Fibroblast of skin of left biceps (primary cell): ENCODE results near the gene MRPL39.
"Not testable (repeated sequence)": the region's sequence is repeated elsewhere in the genome, so short reads cannot be mapped to it uniquely, and the experiment has no call there.

Experiments used
- DNase-seq, 2 experiments: peaks; one replicate each; pipeline ENCODE4 v3.0.0-alpha.2; 2013; ENCODE audit warnings: low read depth in 2 of 2

MRPL39 gene

DNA sequence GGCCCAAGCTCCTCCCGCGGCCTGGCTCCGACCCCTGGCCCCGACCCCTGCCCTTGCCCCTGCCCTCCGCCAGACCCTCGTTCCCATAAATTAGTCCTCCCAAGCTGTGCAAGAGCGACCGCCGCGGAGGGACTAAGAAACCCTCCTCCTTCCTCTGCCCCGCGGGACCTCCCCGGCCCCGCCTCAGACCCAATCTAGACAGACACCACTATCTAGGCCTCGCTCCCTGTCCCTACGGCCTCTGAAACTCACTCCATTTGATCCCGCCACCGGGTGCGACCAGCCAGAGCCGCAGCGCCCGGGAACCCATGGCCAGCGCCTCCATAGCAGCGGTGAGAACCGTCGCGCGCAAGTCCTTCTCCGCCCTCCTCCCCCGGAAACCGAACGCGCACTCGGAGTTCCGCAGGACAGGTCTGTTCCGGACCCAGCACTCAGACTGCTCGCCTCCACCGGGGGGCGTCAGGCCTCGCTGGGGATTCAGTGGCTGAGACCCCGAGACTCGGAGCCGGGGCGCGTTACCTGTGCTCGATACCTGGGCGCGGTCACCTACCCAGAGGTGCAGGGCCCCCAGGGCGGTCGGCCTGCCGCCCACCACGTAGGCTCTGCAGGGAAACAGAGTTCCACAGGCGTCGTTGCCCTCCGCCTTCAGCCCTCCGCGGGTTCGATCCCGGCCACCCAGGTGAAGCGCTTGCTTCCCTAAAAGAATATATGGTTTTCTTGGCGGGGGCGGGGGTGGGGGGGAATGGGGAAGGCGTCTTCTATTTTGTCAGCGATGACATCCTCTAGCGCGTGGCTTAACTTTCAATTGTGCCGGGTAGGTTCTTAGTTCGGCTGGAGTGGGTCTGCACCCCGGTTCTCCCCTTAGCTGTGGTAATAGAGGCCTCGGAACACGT is at the start of gene MRPL39:
MRPL39 (minus strand) TSS at position 331 of the 893 bp plus-strand sequence; CDS start at position 325, 6 bp downstream.
- peak; percentile 64 to 66 for DNase-seq

DNA sequence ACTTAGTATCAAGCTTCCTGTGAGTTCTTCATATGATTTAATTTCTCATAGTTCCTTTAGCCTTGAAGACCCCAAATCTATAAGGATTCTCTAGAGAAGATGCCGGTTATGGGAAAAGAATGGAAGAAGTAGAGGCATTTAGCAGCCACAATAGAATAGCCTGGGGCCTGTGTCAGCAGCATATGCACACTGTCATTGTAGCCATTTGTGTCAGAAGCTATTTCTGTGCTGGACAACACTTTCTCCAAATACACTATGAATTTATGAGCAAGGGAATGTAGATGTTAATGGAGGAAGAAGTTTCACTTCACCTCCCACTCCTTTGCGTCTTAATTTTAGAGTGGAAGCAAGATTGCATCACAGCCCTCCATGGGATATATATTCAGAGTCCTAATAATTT is 49.1 kb upstream of the MRPL39 start:
- no peak for DNase-seq

DNA sequence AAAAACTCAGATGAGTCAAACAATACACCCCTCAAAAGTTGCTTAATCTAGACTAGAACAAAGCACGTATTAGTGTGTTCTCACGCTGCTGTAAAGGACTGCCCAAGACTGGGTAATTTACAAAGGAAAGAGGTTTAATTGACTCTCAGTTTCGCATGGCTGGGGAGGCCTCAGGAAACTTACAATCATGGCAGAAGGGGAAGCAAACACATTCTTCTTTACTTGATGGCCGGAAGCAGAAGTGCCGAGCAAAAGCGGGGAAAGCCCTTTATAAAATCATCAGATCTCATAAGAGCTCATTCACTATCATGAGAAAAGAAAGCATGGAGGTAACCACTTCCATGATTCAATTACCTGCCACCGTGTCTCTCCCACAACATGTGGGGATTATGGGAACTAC is 41.9 kb upstream of the MRPL39 start:
- no peak for DNase-seq

DNA sequence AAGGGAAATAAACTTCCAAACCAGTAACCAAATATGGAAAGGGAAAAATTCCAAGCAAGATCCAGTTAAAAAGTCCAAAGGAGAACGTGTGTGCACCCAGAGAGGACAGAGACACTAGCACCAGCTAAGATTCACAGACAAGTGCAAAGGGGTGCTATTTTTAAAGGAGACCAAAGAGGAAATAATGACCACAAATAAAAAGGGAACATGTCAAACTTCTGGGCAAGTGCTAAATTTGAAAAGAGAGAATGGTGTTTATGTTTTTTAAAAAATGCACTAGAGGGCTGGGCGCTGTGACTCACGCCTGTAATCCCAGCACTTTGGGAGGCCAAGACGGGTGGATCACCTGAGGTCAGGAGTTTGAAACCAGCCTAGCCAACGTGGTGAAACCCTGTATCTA is 40.4 kb upstream of the MRPL39 start:
- DNase-seq, result no peak

DNA sequence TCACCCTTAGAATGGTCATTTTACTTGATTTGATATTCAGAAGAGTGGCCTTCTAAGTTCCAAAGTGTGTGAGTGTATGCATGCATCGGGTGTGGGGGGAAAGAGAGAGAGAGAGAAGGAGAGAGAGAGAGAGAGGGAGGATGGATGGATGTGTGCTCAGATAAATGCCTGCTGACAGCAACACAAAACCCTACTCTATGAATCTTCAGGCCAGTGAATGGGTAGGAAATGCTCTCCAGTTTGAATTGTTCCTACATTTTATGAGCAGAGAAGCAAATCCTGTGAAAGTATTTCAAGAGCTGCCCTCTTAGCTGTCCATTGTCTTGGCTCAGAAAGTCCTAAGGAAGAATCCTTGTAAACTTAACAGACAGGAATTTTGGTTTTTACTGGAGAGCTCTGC is 39.2 kb upstream of the MRPL39 start:
- no peak for DNase-seq

DNA sequence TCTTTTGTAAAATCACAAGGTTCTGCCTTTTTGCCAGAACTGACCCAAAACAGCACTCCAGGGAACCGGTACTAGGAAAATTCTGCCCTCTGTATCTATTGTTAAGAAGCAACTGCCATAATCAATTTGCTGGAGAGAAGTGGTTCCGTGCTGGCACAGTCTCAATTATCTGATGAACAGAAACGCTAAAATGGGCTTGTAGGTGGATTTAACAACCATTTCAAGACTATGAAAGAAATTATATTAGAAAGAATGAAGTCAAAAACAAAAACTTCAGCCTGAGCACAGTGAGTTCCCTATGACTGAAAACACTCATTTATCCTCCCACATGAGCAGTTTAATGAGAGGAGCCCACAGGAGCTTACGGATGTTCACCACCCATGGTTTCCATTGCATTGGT is 36.2 kb upstream of the MRPL39 start:
- no peak for DNase-seq

DNA sequence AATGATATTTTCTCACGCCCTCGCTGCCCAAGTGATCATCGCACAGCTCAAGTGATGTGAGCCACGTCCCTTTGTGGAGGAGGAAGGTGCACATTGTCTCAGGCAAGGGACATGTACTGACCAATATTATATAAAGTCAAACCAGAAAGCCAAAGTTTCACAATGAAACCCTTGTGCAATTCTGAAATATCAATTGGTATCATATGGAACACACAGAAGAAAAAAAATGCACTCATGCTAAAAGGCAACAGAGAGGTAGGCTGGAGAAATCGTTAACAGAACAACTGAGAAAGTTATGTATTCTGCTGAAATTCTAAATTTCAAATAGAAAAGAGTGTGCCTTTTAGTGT is 33.6 kb upstream of the MRPL39 start:
- DNase-seq, result no peak

DNA sequence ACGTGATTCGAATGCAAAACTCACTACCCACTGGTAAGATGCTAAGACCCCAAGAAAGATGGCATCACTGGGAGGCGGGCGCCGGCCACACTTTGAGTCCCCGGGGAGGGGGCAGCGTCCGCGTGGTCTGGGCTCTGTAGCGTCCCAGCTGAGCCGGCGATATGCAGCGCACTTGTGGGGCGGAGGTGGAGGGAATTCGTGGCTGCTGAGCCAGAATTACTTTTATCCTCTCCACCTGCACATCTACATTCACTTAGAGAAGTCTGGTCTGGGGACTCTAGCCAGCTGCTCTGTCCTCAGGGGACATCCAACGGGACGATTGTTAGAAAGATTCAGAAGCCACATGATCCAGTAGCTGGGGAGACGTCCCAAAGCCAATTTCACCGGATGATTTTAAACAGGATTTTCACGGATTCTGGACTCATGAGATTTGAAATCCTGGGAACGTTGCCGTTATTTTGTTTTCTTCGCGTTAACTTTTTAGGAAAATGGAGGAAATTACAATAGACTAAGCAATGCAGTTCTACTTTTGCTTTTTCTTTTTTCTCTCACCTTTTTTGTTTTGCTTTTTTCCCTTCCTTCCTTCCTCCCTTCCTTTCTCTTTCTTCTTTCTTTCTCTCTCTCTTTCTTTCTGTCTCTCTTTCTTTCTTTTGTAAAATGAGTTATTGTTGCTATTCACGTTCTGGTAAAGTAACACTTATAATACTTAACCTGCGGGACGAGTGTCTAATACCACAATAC is 33.1 kb upstream of the MRPL39 start:
- DNase-seq, result no peak

DNA sequence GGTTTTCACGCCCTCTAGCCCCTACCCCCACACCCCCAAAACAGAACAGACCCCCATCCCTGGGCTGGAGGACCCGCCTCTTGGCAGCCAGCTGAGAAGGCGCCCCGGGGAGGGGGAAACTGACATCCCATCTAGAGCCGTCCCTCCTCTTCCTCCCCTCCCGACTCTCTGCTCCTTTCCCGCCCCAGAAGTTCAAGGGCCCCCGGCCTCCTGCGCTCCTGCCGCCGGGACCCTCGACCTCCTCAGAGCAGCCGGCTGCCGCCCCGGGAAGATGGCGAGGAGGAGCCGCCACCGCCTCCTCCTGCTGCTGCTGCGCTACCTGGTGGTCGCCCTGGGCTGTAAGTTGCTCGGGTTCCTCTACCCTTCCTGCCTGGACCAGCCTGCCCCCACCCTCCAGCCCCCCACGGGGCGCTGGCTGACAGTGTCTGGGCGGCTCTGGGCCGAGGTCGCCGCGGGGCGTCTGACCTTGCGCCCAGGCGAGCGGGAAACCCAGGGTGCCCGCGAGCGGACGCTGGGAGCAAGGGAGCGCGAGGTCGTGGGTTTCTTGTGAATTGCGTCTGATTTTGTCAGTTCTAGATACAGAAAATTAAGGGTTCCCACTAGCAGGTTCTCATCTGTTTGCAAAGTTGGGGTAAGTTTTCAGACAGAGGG is 32.4 kb upstream of the MRPL39 start:
- DNase-seq, result no peak

DNA sequence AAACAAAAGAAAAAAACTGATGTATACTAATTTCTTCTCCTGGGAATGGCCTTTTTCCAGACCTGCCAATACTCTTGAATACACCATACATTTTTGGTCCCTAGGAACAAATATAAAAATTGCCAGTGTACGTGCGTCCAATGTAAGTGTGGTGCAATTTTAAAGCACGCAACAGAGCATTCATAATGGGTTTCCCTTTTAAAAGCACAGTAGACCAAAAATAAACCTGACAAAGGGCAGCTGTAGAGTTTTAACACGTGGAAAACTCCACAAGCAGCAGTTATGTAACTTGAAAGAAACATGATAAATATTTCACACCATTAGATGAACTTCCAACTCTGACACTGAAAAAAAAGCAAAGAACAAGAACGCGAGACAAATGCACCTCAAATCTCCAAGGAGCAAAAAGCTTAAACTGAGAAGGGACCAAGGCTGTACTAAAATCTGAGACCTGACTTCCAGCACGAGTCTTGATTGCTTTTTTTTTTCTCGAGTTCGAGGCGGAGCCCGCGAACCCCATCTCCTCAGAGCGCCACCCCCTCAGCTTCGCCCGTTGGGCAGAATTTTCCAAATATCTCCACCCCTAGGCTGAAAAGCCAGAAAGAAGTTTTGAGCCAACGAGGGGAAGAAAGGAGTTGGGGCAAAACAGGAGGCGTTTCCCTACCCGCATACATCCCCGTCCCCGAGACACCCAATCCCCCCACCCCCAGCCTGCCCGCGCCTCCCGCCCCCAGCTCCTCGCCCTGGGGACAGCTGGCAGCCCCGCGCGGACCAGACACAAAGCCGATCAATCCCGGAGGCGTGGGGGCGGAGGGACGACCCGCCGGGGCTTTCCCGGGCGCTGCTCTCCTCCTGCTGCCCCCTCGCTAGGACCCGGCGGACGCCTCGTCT is 31.6 kb upstream of the MRPL39 start, which contains the start of gene JAM2:
JAM2 (plus strand) TSS at position 599 of the 891 bp plus-strand sequence. CDS start 564 bp downstream, outside the sequence.
- DNase-seq, result peak in 1 of 2 experiments; percentile 20

DNA sequence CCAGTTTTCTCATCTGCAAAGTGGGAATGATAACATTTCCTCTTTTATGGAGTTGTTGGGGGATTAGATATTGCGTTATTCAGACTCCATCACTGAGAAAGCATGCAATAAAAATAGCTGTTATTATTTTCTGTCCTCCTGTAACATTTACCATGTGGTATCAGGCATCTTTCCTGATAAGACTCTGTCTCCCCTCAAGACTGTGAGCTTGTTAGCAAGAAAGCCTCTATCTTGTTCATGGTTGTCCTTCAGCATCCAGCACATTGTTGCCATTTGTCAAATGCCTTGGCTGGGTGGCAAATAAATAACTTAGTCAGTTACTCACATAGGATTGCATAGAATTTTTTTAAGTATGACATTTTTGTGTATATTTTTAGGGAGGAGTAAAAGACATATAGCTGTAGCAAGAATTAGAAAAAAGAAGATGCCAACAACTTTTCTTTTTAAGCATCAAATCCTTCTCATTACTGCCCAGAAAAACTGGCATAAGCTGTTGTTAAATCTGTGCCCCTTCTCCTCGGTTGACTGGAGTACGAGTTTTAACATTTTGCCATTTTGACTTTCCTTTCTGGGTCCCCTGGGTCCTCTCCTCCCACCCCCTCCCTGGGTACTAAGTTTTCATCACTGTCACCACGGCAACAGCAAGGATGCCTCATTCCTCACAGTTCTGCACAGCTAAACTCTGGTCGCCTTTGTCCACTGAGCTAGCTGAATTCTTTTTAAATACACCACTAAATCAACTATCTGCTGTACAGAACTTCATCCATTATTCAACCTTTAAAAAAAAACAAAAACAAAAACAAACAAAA is 30.8 kb upstream of the MRPL39 start:
- DNase-seq, result no peak

DNA sequence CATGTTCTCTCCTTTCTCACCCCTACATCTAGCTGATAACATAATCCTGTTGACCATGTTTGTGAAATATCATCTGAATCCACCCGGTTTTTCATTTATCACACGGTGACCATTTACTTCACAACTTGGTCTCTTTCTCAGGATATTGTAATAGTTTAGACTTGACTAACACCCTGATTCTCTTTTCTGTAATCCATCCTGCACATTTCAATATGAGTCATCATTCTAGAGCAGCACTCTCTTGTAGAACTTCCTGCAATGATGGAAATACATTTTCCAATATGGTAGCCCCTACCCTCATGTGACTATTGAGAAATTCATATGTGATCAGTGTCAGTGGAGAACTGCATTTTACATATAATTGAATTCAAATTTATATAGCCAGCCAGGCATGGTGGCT is 29.4 kb upstream of the MRPL39 start:
- DNase-seq, result no peak

DNA sequence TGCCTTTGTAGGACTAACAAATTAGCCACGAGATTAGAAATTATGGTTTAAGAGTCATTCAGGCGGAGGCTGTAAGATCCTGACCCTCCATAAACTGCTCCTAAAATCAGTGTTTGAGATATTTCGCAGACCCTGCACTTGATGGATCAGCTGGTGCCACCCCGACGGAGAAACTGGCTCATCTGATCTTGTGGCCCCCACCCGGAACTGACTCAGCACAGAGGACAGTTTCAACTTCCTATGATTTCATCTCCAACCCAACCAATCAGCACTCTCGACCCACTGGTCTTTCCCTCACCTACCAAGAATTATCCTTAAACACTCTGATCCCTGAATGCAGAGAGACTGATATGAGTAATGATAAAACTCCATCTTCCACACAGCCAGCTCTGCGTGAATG is 28.0 kb upstream of the MRPL39 start:
- DNase-seq, result no peak

DNA sequence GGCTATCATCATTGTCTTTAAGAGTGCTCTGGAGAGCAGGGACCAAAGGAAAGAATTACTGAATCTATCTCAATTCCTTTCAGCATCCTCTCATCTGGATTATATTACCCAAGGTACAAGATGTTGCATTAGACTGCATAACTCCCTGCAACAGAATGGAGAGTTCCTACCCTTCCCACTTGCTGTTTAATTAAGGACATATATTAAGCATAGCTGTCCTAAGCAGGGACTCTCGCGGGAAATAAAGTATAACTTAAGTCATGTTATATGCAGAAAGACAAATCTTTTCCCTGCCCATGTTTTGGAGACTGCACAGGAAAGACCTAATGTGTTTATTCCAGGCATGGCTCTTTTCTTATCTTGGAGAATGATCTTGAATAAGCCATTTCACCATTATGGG is 25.0 kb upstream of the MRPL39 start:
- DNase-seq, result no peak

DNA sequence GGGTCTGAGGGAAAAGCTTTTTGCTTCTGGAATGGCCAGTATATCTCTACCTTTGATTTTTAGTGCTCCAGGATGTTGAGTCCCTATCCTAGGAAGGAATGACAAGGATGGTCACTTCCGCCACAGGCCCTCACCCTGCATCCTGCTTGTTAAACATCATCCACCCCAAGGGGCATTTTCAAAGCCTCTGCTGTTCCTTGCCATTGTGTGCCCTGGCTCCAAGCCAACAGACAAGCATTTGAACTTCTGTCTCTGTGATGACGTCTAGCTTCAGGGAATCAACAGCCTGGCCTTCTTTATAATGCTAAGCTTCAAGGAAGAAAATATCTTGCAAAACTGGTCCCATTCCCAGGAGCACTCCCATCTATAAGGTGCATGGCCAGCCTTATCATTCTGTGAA is 19.5 kb upstream of the MRPL39 start:
- DNase-seq, result no peak

DNA sequence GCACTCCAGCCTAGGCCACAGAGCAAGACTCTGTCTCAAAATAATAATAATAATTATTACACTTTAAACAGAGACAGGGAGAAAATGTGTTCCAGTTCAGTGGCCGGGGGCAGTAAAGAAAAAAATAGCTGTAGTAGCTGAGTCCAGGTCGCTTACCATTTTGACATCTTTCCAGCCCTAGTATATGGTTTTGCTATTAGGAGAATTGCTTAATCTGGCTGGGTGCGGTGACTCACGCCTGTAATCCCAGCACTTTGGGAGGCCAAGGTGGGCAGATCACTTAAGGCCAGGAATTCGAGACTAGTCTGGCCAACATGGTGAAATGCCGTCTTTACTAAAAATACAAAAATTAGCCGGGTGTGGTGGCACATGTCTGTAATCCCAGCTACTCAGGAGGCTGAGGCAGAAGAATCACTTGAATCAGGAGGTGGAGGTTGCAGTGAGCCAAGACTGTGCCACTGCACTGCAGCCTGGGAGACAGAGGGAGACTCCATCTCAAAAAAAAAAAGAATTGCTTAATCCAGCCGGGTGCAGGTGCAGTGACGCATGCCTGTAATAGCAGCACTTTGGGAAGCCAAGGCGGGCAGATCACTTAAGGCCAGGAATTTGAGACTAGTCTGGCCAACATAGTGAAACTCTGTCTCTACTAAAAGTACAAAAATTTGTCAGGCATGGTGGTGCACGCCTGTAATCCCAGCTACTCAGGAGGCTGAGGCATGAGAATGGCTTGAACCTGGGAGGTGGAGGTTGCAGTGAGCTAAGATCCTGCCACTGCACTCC is 18.7 kb upstream of the MRPL39 start:
- DNase-seq, result not testable (repeated sequence)

DNA sequence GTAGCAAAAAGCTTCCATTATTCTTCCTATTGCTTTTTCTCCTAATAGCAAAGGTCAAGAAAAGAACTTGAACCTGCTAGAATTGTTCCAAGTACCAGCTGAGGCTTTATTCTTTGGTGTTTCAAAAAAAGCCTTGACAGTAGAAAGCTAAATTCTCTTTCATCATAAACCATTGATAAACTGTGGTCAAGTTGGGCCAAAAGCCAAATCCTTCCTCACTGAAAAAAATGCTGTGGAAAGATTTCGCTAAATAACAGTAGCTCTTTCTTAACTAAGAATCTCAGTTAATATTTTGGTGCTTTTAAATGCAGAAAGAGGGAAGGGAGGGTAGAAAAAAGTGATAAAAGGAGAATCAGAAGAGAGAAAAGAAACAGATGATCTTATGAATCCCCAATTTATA is 17.8 kb upstream of the MRPL39 start:
- no peak for DNase-seq

DNA sequence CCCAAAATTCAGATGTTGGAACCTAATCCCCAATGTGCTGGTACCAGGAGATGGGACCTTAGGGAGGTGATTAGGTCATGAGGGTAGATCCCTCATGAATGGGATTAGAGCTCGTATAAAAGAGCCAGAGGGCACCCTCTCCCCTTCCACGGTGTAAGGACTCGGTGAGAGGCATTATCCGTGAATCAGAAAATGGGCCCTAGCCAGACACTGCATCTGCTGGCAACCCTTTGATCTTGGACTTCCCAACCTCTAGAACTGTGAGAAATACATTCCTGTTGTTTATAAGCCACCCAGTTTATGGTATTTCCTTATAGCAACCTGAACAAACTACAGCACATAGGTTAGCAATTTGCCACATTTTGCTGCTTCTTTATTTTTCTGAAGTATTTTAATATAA is 17.2 kb upstream of the MRPL39 start:
- DNase-seq, result no peak

DNA sequence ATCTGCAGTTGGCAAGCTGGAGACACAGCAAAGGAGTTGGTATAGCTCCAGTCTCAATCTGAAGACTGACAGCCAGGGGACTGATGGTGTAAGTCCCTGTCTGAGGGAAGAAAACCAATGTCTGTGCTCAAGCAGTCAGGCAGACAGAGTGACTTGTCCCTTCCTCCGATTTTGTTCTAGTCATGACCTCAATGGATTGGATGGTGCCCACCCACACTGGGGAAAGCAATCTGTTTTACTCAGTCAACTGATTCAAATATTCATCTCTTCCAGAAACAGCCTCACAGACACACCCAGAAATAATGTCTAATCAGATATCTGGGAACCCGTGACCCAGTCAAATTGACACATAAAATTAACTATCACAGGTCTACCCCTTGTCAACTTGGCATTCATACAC is 11.9 kb upstream of the MRPL39 start:
- DNase-seq, result no peak

DNA sequence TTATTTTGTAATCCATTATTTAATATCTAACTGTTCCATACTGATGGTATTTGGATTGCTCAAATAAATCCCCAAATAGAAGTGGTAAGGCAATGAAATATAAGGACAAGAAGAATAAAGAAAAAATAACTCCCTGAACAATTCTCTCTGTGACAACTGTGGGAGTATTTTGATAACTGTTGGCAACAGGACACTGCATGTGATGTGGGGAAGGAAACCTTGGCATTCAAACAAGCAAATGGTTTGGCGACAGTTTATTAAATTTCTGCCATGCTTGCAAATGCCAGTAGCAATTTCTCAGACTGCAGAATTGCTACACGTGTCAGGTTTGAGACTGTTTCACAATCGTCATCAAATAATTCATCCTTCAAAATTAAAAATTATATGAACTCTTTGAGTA is 8.6 kb upstream of the MRPL39 start:
- DNase-seq, result no peak
